Measurements from ENCODE around the gene WNT11. TPM values are rescaled to one million over a fixed set of nuclear protein-coding genes. Genes with fewer than 3 reads are reported as not detected.

WNT11 gene
- total RNA-seq, 1 donor from 2014 or later = 3.6 TPM

- no peak overlapping the region for H3K4me3 Mint-ChIP-seq (ENCODE audit: unreplicated experiment)
- H3K4me1 Mint-ChIP-seq (ENCODE audit: unreplicated experiment) = peaks cover 28% of the 10 kb centered on the region
- no peaks in the 10 kb centered on the region for H3K9me3 Mint-ChIP-seq (ENCODE audit: unreplicated experiment)
- DNase-seq (ENCODE audit: low spot score) = no peak
- no peak overlapping the region for H3K27ac Mint-ChIP-seq (ENCODE audit: unreplicated experiment)
- no peaks in the 10 kb centered on the region for H3K36me3 Mint-ChIP-seq (ENCODE audit: low read depth, unreplicated experiment)
- TF ChIP-seq CTCF (IDR thresholded peaks at IDR 0.05; ENCODE audit: unreplicated experiment) = no peak
- peaks cover 4% of the 10 kb centered on the region for H3K27me3 Mint-ChIP-seq (ENCODE audit: unreplicated experiment)
Observed at GRCh38 chr11:76156971-76157427, 49.3 kb downstream of the WNT11 start.

GRCh38 chr11:76155500-76156227, 50.6 kb downstream of the WNT11 start:
- Mint-ChIP-seq H3K4me1 (ENCODE audit: unreplicated experiment) (peaks cover 30% of the 10 kb centered on the region), H3K27me3 (ENCODE audit: unreplicated experiment) (peaks cover 4% of the 10 kb centered on the region), H3K27ac (ENCODE audit: unreplicated experiment) (no peak overlapping the region), H3K9me3 (ENCODE audit: unreplicated experiment) (no peaks in the 10 kb centered on the region), H3K36me3 (ENCODE audit: low read depth, unreplicated experiment) (no peaks in the 10 kb centered on the region), H3K4me3 (ENCODE audit: unreplicated experiment) (no peak overlapping the region)
- no peak for DNase-seq (ENCODE audit: low spot score)
- TF ChIP-seq CTCF (IDR thresholded peaks at IDR 0.05; ENCODE audit: unreplicated experiment) = no peak

DNA sequence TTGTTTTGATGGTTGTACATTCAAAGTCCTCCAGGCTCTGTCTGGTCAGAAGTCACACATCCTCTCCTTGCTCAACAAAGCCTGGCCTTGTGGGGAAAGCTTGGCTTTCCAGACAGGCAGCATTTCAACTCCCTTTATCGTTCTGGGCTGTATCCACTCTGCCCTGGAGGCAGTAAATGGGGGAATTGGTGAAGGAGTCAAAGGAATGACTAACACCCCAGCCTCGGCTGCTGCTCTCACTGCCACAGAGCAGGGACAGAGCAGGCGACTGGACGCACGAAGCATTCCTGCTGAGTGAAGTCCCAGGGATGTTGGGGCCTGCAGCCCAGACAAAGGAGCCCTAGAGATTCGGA, 52.8 kb downstream of the WNT11 start:
- H3K4me3 Mint-ChIP-seq (ENCODE audit: unreplicated experiment) = peak overlapping the region; percentile 28
- H3K4me1 Mint-ChIP-seq (ENCODE audit: unreplicated experiment) = peaks cover 30% of the 10 kb centered on the region
- no peak for TF ChIP-seq CTCF (IDR thresholded peaks at IDR 0.05; ENCODE audit: unreplicated experiment)
- peak overlapping the region; percentile 9 for H3K27ac Mint-ChIP-seq (ENCODE audit: unreplicated experiment)
- H3K36me3 Mint-ChIP-seq (ENCODE audit: low read depth, unreplicated experiment) = no peaks in the 10 kb centered on the region
- DNase-seq (ENCODE audit: low spot score) = no peak
- no peaks in the 10 kb centered on the region for H3K9me3 Mint-ChIP-seq (ENCODE audit: unreplicated experiment)
- H3K27me3 Mint-ChIP-seq (ENCODE audit: unreplicated experiment) = peaks cover 4% of the 10 kb centered on the region

DNA sequence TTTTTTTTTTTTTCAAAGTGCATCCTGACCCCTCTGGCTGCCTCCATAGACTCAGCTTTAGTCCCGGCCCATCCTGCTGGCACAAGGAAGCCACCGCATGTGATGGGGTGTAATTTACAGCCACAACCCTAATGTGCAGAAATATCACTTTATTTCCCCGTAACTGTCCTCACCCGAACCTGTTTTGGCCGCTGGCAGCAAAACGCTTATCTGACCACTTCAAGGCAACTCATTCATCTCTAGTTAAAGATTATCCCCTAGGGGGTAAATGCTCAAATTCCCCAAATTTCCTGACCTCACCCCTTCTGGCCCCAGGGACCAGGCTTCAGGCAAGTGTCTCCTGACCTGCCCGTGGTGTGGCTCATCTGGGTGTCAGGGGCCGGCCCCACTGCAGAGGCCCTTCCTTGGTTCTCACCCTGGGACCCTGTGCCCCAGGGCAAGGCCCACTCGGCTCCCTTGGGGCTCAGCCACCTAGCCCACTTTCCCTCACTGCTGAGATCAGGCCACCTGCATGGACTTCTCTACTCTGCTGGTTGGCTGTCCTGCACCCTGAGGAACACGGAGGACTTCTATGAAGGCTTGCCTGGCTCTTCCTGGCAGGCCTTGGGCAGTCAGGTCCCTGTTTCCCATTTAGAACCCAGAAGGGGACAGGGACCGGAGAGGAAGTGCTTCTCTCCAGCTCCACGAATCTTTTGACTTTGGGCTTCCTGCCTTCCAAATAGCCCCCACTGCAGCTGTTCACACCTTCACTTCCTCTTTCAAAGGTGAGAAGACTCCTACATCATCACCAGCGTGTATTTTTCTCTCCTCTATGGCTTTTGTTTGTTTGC, 53.3 kb downstream of the WNT11 start:
- H3K36me3 Mint-ChIP-seq (ENCODE audit: low read depth, unreplicated experiment) = no peaks in the 10 kb centered on the region
- H3K27me3 Mint-ChIP-seq (ENCODE audit: unreplicated experiment) = peaks cover 4% of the 10 kb centered on the region
- peak overlapping the region; percentile 75 for H3K4me3 Mint-ChIP-seq (ENCODE audit: unreplicated experiment)
- no peak for TF ChIP-seq CTCF (IDR thresholded peaks at IDR 0.05; ENCODE audit: unreplicated experiment)
- H3K4me1 Mint-ChIP-seq (ENCODE audit: unreplicated experiment) = peaks cover 30% of the 10 kb centered on the region
- DNase-seq (ENCODE audit: low spot score) = no peak
- peak overlapping the region; percentile 9 for H3K27ac Mint-ChIP-seq (ENCODE audit: unreplicated experiment)
- H3K9me3 Mint-ChIP-seq (ENCODE audit: unreplicated experiment) = no peaks in the 10 kb centered on the region
